WTC11 (cell line): Measurements from ENCODE around the gene ZNF853. TPM values are rescaled to one million over a fixed set of nuclear protein-coding genes. Genes with fewer than 3 reads are reported as not detected.
"Not testable (repeated sequence)": the region's sequence is repeated elsewhere in the genome, so short reads cannot be mapped to it uniquely, and the experiment has no call there.

Experiments used
- ATAC-seq: fragments of 200-7000 bp; cut with Tn5 transposase; 2 replicates; pipeline ENCODE4 v1.10.0; 2021; ENCODE audit warnings: mild to moderate bottlenecking, moderate library complexity
- CTCF ChIA-PET: fragments of 300-600 bp; sonication (Branson Sonifier 250); formaldehyde crosslinking; loops from one replicate; lab custom pipeline; 2021; ENCODE audit warnings: antibody characterized with exemption; lab: Charles Lee
- POLR2A ChIA-PET: fragments of 350-600 bp; sonication (Branson Sonifier 250); formaldehyde crosslinking; loops from one replicate; lab custom pipeline; 2021; ENCODE audit warnings: antibody characterized with exemption; lab: Charles Lee
- DNase-seq: peaks from one replicate; pipeline ENCODE4 v3.0.0; 2021; ENCODE audit warnings: low spot score
- H3K27ac Mint-ChIP-seq: 2 replicates; pipeline ENCODE4 v1.8.0; 2021; ENCODE audit warnings: mixed read lengths
- H3K27me3 Mint-ChIP-seq: 2 replicates; pipeline ENCODE4 v1.8.0; 2021; ENCODE audit warnings: low read depth, mild to moderate bottlenecking, moderate library complexity, mixed read lengths
- H3K36me3 Mint-ChIP-seq: 2 replicates; pipeline ENCODE4 v1.8.0; 2021; ENCODE audit warnings: mixed read lengths
- H3K4me1 Mint-ChIP-seq: 2 replicates; pipeline ENCODE4 v1.8.0; 2022; ENCODE audit warnings: mixed read lengths
- H3K4me3 Mint-ChIP-seq: 2 replicates; pipeline ENCODE4 v1.8.0; 2021; ENCODE audit warnings: mild to moderate bottlenecking, moderate library complexity, mixed read lengths
- H3K9me3 Mint-ChIP-seq: 2 replicates; pipeline ENCODE4 v1.8.0; 2021; ENCODE audit warnings: mixed read lengths
- ATF1 ChIP-seq: sonication (generic); formaldehyde crosslinking; IDR thresholded peaks from 2 replicates; pipeline ENCODE4 v1.8.1; 2023; ENCODE audit warnings: mild to moderate bottlenecking, moderate library complexity, missing genetic modification reagents
- CBFB ChIP-seq: sonication (generic); formaldehyde crosslinking; IDR thresholded peaks from 2 replicates; pipeline ENCODE4 v1.8.1; 2022; ENCODE audit warnings: mild to moderate bottlenecking, low read depth, missing genetic modification reagents
- GRHL2 ChIP-seq: fragments of 250-450 bp; sonication (Bioruptor Pico); IDR thresholded peaks from 2 replicates; pipeline ENCODE4 v1.8.0; 2022; ENCODE audit warnings: mild to moderate bottlenecking, moderate library complexity; ENCODE audit not compliant: insufficient replicate concordance, severe bottlenecking
- HMGA2 ChIP-seq: fragments of 250-450 bp; sonication (Bioruptor Pico); IDR thresholded peaks from 2 replicates; pipeline ENCODE4 v1.4.0; 2021; ENCODE audit warnings: mild to moderate bottlenecking, moderate library complexity
- IRF2 ChIP-seq: sonication (generic); formaldehyde crosslinking; IDR thresholded peaks from 2 replicates; pipeline ENCODE4 v1.8.0; 2022; ENCODE audit warnings: low read depth, missing genetic modification reagents, borderline replicate concordance
- JAZF1 ChIP-seq: fragments of 250-450 bp; sonication (Bioruptor Pico); IDR thresholded peaks from 2 replicates; pipeline ENCODE4 v1.9.0; 2021; ENCODE audit warnings: moderate library complexity, mild to moderate bottlenecking, inconsistent platforms
- KAT7 ChIP-seq: sonication (generic); formaldehyde crosslinking; IDR thresholded peaks from 2 replicates; pipeline ENCODE4 v1.8.1; 2023; ENCODE audit warnings: missing genetic modification reagents, mild to moderate bottlenecking, borderline replicate concordance
- MYBL2 ChIP-seq: sonication (generic); formaldehyde crosslinking; IDR thresholded peaks from 2 replicates; pipeline ENCODE4 v1.8.1; 2023; ENCODE audit warnings: mild to moderate bottlenecking, moderate library complexity, missing genetic modification reagents
- NR1H2 ChIP-seq: sonication (generic); formaldehyde crosslinking; IDR thresholded peaks from 2 replicates; pipeline ENCODE4 v1.9.0; 2021; ENCODE audit warnings: mild to moderate bottlenecking, moderate library complexity, missing genetic modification reagents
- RORB ChIP-seq: fragments of 250-450 bp; sonication (Bioruptor Pico); IDR thresholded peaks from 2 replicates; pipeline ENCODE4 v1.9.0; 2021; ENCODE audit warnings: mild to moderate bottlenecking
- SMAD4 ChIP-seq: sonication (generic); formaldehyde crosslinking; IDR thresholded peaks from 2 replicates; pipeline ENCODE4 v1.8.0; 2022; ENCODE audit warnings: mild to moderate bottlenecking, missing genetic modification reagents
- SOX15 ChIP-seq: fragments of 250-450 bp; sonication (Bioruptor Pico); IDR thresholded peaks from 2 replicates; pipeline ENCODE4 v1.9.0; 2021; ENCODE audit warnings: mild to moderate bottlenecking
- ZNF121 ChIP-seq: sonication (generic); formaldehyde crosslinking; IDR thresholded peaks from 2 replicates; pipeline ENCODE4 v1.8.0; 2023; ENCODE audit warnings: missing genetic modification reagents
- ZNF423 ChIP-seq: fragments of 250-450 bp; sonication (Bioruptor Pico); IDR thresholded peaks from 2 replicates; pipeline ENCODE4 v2.1.2; 2022; ENCODE audit warnings: mild to moderate bottlenecking, moderate library complexity
- total RNA-seq: library from RNA; stranded (reverse); gene quantifications from 3 replicates; pipeline ENCODE4 v1.2.3, GENCODE V29; 2021
- TF ChIP-seq, protein P1 (sequence below): fragments of 200-600 bp; IDR thresholded peaks from 2 replicates; pipeline ENCODE4 v1.8.0; 2022; ENCODE audit warnings: antibody characterized with exemption
- TF ChIP-seq, protein P2 (sequence below): sonication (generic); formaldehyde crosslinking; IDR thresholded peaks from 2 replicates; pipeline ENCODE4 v1.8.0; 2022; ENCODE audit warnings: mild to moderate bottlenecking, missing genetic modification reagents
- TF ChIP-seq, protein P3 (sequence below): sonication (generic); formaldehyde crosslinking; IDR thresholded peaks from 2 replicates; pipeline ENCODE4 v1.8.1; 2023; ENCODE audit warnings: mild to moderate bottlenecking, moderate library complexity, missing genetic modification reagents
- TF ChIP-seq, protein P4 (sequence below): sonication (generic); formaldehyde crosslinking; IDR thresholded peaks from 2 replicates; pipeline ENCODE4 v1.8.1; 2022; ENCODE audit warnings: mild to moderate bottlenecking, moderate library complexity, missing genetic modification reagents
- TF ChIP-seq, protein P5 (sequence below): fragments of 250-450 bp; sonication (Bioruptor Pico); IDR thresholded peaks from 2 replicates; pipeline ENCODE4 v1.9.0; 2021; ENCODE audit warnings: mild to moderate bottlenecking
- TF ChIP-seq, protein P6 (sequence below): sonication (generic); formaldehyde crosslinking; IDR thresholded peaks from 2 replicates; pipeline ENCODE4 v1.8.1; 2023; ENCODE audit warnings: mild to moderate bottlenecking, missing genetic modification reagents

ZNF853 gene
- total RNA-seq, 1 experiment from 2014 or later = 7.7 TPM

DNA sequence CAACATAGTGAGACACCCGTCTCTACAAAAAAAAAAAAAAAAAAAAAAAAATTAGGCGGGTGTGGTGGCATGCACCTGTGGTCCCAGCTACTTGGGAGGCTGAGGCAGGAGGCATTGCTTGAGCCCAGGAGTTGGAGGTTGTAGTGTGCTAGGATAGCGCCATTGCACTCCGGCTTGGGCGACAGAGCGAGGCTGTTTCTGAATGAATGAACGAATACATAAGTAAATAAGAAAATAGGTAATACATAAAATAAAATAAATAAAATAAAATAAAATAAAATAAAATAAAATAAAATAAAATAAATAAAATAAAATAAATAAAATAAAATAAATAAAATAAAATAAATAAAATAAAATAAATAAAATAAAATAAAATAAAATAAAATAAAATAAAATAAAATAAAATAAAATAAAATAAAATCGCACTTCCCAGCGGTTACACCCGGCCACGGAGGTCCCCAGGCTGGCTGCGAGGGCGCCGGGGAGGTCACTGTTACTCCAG is 38.5 kb upstream of the ZNF853 start:
- not testable (repeated sequence) for H3K4me1 Mint-ChIP-seq, H3K9me3 Mint-ChIP-seq, H3K27me3 Mint-ChIP-seq, H3K27ac Mint-ChIP-seq, DNase-seq, ATAC-seq
- POLR2A ChIA-PET = interaction anchor here (0.6 to 1.0 kb wide), 2 partner anchors 32 to 57 kb away, joined by 3 read pairs; no protein-coding TSS in a partner anchor
- CTCF ChIA-PET = interaction anchor here (1.5 to 5.0 kb wide), 5 partner anchors 8 to 60 kb away, joined by 3 to 27 read pairs (median 10); partner anchors contain the start of gene INTS15
- peak; percentile 100 for TF ChIP-seq HMGA2 (CRISPR knock-in tag)
- peak overlapping the region; percentile 85 for H3K4me3 Mint-ChIP-seq
- peaks cover 21% of the 10 kb centered on the region for H3K36me3 Mint-ChIP-seq

DNA sequence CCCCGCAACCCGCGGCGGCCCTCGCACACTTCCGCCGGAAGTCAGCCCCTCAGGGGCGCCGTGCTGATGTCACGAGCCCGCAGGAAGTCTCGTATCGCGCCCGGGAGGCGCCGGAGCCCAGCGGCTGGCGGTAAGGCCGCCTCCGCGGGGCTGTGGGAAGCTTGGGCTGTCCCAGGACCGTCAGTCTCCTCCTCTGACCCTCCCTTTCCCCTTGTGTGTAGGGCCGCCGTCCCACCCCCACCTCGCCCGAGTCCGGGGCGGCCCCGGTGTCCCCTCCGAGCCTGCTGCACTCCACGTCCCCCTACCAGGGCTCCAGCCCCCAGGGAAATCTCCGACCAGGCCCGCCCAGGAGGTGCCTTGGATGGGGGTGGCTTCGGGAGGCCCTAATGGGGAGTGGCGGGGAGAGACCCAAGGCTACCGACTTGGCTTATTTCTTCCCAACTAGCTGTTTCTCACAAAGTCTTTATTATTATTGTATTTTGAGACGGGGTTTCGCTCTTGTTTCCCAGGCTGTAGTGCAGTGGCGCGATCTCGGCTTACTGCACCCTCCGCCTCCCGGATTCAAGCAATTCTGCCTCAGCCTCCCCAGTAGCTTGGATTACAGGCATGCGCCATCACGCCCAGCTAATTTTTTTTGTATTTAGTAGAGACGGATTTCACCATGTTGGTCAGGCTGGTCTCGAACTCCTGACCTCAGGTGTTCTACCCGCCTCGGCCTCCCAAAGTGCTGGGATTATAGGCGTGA is 37.9 kb upstream of the ZNF853 start, which contains the start of gene ZDHHC4:
ZDHHC4 (plus strand) TSS at position 86 of the 745 bp plus-strand sequence. CDS start 3,108 bp downstream, outside the sequence.
- Mint-ChIP-seq H3K4me1 (no peaks in the 10 kb centered on the region), H3K27me3 (no peaks in the 10 kb centered on the region), H3K27ac (peak within 1 kb of the TSS; percentile 92), H3K36me3 (peaks cover 26% of the 10 kb centered on the region), H3K9me3 (no peaks in the 10 kb centered on the region), H3K4me3 (peak within 1 kb of the TSS; percentile 85)
- DNase-seq = peak; percentile 79
- peak; percentile 83 for ATAC-seq
- POLR2A ChIA-PET = interaction anchor here (0.6 to 1.0 kb wide), 2 partner anchors 32 to 58 kb away, joined by 3 read pairs; no protein-coding TSS in a partner anchor
- CTCF ChIA-PET = interaction anchor here (1.7 to 5.0 kb wide), 3 partner anchors 13 to 61 kb away, joined by 10 to 27 read pairs (median 10); partner anchors contain the start of gene INTS15
- TF ChIP-seq MYBL2 (CRISPR knock-in tag) = no peak
- no peak for TF ChIP-seq NR1H2 (CRISPR knock-in tag)
- TF ChIP-seq KAT7 (CRISPR knock-in tag) = no peak
- TF ChIP-seq ZNF423 = peak; percentile 84
- no peak for TF ChIP-seq JAZF1 (CRISPR knock-in tag)
- TF ChIP-seq, protein P1, sequence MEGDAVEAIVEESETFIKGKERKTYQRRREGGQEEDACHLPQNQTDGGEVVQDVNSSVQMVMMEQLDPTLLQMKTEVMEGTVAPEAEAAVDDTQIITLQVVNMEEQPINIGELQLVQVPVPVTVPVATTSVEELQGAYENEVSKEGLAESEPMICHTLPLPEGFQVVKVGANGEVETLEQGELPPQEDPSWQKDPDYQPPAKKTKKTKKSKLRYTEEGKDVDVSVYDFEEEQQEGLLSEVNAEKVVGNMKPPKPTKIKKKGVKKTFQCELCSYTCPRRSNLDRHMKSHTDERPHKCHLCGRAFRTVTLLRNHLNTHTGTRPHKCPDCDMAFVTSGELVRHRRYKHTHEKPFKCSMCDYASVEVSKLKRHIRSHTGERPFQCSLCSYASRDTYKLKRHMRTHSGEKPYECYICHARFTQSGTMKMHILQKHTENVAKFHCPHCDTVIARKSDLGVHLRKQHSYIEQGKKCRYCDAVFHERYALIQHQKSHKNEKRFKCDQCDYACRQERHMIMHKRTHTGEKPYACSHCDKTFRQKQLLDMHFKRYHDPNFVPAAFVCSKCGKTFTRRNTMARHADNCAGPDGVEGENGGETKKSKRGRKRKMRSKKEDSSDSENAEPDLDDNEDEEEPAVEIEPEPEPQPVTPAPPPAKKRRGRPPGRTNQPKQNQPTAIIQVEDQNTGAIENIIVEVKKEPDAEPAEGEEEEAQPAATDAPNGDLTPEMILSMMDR = no peak
- TF ChIP-seq, protein P2, sequence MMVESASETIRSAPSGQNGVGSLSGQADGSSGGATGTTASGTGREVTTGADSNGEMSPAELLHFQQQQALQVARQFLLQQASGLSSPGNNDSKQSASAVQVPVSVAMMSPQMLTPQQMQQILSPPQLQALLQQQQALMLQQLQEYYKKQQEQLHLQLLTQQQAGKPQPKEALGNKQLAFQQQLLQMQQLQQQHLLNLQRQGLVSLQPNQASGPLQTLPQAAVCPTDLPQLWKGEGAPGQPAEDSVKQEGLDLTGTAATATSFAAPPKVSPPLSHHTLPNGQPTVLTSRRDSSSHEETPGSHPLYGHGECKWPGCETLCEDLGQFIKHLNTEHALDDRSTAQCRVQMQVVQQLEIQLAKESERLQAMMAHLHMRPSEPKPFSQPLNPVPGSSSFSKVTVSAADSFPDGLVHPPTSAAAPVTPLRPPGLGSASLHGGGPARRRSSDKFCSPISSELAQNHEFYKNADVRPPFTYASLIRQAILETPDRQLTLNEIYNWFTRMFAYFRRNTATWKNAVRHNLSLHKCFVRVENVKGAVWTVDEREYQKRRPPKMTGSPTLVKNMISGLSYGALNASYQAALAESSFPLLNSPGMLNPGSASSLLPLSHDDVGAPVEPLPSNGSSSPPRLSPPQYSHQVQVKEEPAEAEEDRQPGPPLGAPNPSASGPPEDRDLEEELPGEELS (CRISPR knock-in tag) = peak; percentile 49; the same call in 1 of the 2 replicates
- TF ChIP-seq CBFB (CRISPR knock-in tag) = no peak
- TF ChIP-seq, protein P3, sequence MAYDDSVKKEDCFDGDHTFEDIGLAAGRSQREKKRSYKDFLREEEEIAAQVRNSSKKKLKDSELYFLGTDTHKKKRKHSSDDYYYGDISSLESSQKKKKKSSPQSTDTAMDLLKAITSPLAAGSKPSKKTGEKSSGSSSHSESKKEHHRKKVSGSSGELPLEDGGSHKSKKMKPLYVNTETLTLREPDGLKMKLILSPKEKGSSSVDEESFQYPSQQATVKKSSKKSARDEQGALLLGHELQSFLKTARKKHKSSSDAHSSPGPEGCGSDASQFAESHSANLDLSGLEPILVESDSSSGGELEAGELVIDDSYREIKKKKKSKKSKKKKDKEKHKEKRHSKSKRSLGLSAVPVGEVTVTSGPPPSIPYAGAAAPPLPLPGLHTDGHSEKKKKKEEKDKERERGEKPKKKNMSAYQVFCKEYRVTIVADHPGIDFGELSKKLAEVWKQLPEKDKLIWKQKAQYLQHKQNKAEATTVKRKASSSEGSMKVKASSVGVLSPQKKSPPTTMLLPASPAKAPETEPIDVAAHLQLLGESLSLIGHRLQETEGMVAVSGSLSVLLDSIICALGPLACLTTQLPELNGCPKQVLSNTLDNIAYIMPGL (CRISPR knock-in tag) = peak; percentile 45; the same call in 1 of the 2 replicates
- no peak for TF ChIP-seq ATF1 (CRISPR knock-in tag)
- TF ChIP-seq GRHL2 (CRISPR knock-in tag) = no peak
- no peak for TF ChIP-seq HMGA2 (CRISPR knock-in tag)
- TF ChIP-seq, protein P4, sequence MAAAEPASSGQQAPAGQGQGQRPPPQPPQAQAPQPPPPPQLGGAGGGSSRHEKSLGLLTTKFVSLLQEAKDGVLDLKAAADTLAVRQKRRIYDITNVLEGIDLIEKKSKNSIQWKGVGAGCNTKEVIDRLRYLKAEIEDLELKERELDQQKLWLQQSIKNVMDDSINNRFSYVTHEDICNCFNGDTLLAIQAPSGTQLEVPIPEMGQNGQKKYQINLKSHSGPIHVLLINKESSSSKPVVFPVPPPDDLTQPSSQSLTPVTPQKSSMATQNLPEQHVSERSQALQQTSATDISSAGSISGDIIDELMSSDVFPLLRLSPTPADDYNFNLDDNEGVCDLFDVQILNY (CRISPR knock-in tag) = peak; percentile 56; the same call in 1 of the 2 replicates
- TF ChIP-seq, protein P5, sequence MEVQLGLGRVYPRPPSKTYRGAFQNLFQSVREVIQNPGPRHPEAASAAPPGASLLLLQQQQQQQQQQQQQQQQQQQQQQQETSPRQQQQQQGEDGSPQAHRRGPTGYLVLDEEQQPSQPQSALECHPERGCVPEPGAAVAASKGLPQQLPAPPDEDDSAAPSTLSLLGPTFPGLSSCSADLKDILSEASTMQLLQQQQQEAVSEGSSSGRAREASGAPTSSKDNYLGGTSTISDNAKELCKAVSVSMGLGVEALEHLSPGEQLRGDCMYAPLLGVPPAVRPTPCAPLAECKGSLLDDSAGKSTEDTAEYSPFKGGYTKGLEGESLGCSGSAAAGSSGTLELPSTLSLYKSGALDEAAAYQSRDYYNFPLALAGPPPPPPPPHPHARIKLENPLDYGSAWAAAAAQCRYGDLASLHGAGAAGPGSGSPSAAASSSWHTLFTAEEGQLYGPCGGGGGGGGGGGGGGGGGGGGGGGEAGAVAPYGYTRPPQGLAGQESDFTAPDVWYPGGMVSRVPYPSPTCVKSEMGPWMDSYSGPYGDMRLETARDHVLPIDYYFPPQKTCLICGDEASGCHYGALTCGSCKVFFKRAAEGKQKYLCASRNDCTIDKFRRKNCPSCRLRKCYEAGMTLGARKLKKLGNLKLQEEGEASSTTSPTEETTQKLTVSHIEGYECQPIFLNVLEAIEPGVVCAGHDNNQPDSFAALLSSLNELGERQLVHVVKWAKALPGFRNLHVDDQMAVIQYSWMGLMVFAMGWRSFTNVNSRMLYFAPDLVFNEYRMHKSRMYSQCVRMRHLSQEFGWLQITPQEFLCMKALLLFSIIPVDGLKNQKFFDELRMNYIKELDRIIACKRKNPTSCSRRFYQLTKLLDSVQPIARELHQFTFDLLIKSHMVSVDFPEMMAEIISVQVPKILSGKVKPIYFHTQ (CRISPR knock-in tag) = no peak
- TF ChIP-seq, protein P6, sequence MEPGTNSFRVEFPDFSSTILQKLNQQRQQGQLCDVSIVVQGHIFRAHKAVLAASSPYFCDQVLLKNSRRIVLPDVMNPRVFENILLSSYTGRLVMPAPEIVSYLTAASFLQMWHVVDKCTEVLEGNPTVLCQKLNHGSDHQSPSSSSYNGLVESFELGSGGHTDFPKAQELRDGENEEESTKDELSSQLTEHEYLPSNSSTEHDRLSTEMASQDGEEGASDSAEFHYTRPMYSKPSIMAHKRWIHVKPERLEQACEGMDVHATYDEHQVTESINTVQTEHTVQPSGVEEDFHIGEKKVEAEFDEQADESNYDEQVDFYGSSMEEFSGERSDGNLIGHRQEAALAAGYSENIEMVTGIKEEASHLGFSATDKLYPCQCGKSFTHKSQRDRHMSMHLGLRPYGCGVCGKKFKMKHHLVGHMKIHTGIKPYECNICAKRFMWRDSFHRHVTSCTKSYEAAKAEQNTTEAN (CRISPR knock-in tag) = no peak
- no peak for TF ChIP-seq IRF2 (CRISPR knock-in tag)
- TF ChIP-seq SMAD4 (CRISPR knock-in tag) = no peak
- TF ChIP-seq SOX15 (CRISPR knock-in tag) = no peak
- TF ChIP-seq ZNF121 (CRISPR knock-in tag) = no peak
- TF ChIP-seq RORB (CRISPR knock-in tag) = no peak
